Heart right ventricle (tissue), 16 donors: ENCODE measurements around the gene LRMDA. TPM values are rescaled to one million over a fixed set of nuclear protein-coding genes. Genes with fewer than 3 reads are reported as not detected.
A peak's percentile ranks its signal among the peaks of the same experiment; 100 is the strongest.

ENCODE experiments used
- ATAC-seq, 8 donors: fragments of 200-7000 bp; cut with Tn5 transposase; one replicate each; pipeline ENCODE4 v1.9.1; 2020; ENCODE audit warnings: mild to moderate bottlenecking in 8 of 8, moderate library complexity in 8 of 8, moderate number of reproducible peaks in 1 of 8
- DNase-seq, 2 donors: peaks; one replicate each; pipeline ENCODE4 v3.0.0-alpha.2; 2020
- H3K27ac ChIP-seq, 10 donors: fragments of 200-600 bp; sonication (generic) in 2 of 10; one replicate each; pipeline versions ENCODE4 v1.5.0 to v1.8.0; 2020 to 2022; ENCODE audit warnings: mild to moderate bottlenecking in 3 of 10
- H3K27me3 ChIP-seq, 7 donors: fragments of 200-600 bp; one replicate each; pipeline ENCODE4 v1.8.0; 2021 to 2022; ENCODE audit warnings: mild to moderate bottlenecking in 2 of 7
- H3K36me3 ChIP-seq, 9 donors: fragments of 200-600 bp; sonication (generic) in 1 of 9; one replicate each; pipeline versions ENCODE4 v1.5.0 to v1.8.0; 2020 to 2022; ENCODE audit warnings: mild to moderate bottlenecking in 2 of 9
- H3K4me1 ChIP-seq, 9 donors: fragments of 200-600 bp; sonication (generic) in 1 of 9; one replicate each; pipeline versions ENCODE4 v1.5.0 to v1.8.0; 2020 to 2022; ENCODE audit warnings: mild to moderate bottlenecking in 4 of 9
- H3K4me3 ChIP-seq, 10 donors: fragments of 200-600 bp; sonication (generic) in 2 of 10; one replicate each; pipeline versions ENCODE4 v1.5.0 to v1.8.0; 2020 to 2022; ENCODE audit warnings: mild to moderate bottlenecking in 7 of 10, moderate library complexity in 2 of 10
- H3K9me3 ChIP-seq, 11 donors: fragments of 200-600 bp in 10 of 11; sonication (generic) in 2 of 11; one replicate each; pipeline versions ENCODE4 v1.5.0 to v1.8.0; 2013 to 2022; ENCODE audit warnings: mild to moderate bottlenecking in 2 of 11, control low read depth in 1 of 11, moderate library complexity in 1 of 11
- CTCF ChIP-seq, 9 donors: fragments of 200-600 bp; sonication (generic) in 2 of 9; IDR thresholded peaks; one replicate each; pipeline versions ENCODE4 v1.5.0 to v1.8.0; 2021 to 2022; ENCODE audit warnings: antibody characterized with exemption in 9 of 9, mild to moderate bottlenecking in 5 of 9, moderate library complexity in 1 of 9
- WGBS, 2 donors: extraction: QIAGEN DNeasy Blood & Tissue Kit; methylation state at CpG; one replicate each; pipeline ENCODE4 v1.1.7; 2013; ENCODE audit warnings: inconsistent platforms in 1 of 2; 5-methylcytosine and 5-hydroxymethylcytosine counted together
- intact Hi-C, 10 donors: fragments of 100-400 bp; cut with DNase I; formaldehyde crosslinking; loops; one replicate each; pipeline versions ENCODE4 v1.11.1 to v1.14.2; 2022
- polyA plus RNA-seq, 2 donors: library from polyadenylated mRNA; stranded (reverse); fragments of 200-250 nt; gene quantifications; one replicate each; pipeline ENCODE4 v1.2.3, GENCODE V29; 2013
- total RNA-seq, 10 donors: library from RNA; stranded (reverse); fragmentation: NEBNext Ultra II Directional in 3 of 10; extraction: Animal tissue kit (Norgen Biotek cat#: 25700) in 3 of 10; gene quantifications; one replicate each; pipeline versions ENCODE4 v1.2.1 to v1.2.4, GENCODE V29; 2021 to 2023
- donor health status: Arrhythmogenic right ventricular cardiomyopathy.
- donor health status: ischemic (EF 13 %, LVEDD 7.1; RV severe dilation, severe dysfunction).
- donor health status: healthy with polysubstance abuse.
- donor health status: DM: no; HTN: yes; CAD: no.
- donor health status: DM: no; HTN: no; CAD: no.
- donor health status: ischemic (EF 25% LVEDD 6.9; RV normal size, moderate dysfunction).
- donor health status: ischemic (EF 25% LVEDD 5.7; RV mildly dilated, moderate dysfunction).
- donor health status: healthy.
- donor health status: DM: yes; HTN: yes; CAD: no.
- donor health status: Ischemic cardiomyopathy.
- donor health status: ischemic (EF 35%, LVEDD 5.7; RV mildly dilated, moderate dysfunction).
- donor health status: nonischemic (EF 11% LVEDD 7.7; RV severe dilation, severe dysfunction).
- donor health status: DM: yes; HTN: yes; CAD: no.
- donor health status: PGD.
- donor health status: ischemic (EF 29% LVEDD 5.4; RV normal size, mild dysfunction).
- donor health status: nonischemic (EF 23%, LVEDD 6.1; RV moderate dilation, normal function).

LRMDA gene
- total and polyA plus RNA-seq, 12 donors: 4.0 to 59.8 (median 12.7) TPM

GRCh38 chr10:76244061-76244686 lies 812.8 kb downstream of the LRMDA start:
- Histone ChIP-seq H3K9me3 (no peaks in the 10 kb centered on the region), H3K4me1 (no peaks in the 10 kb centered on the region), H3K27ac (no peak overlapping the region), H3K27me3 (no peaks in the 10 kb centered on the region), H3K4me3 (no peak overlapping the region), H3K36me3 (no peaks in the 10 kb centered on the region)
- 79 to 87% methylated on average over 5 of the region's 5 CpGs for WGBS, 2 donors
- DNase-seq (no peak), ATAC-seq (peak in 1 of 8 donors; percentile 33)
- no peak for TF ChIP-seq CTCF (IDR thresholded peaks at IDR 0.05)
- intact Hi-C loops: no loop called here

DNA sequence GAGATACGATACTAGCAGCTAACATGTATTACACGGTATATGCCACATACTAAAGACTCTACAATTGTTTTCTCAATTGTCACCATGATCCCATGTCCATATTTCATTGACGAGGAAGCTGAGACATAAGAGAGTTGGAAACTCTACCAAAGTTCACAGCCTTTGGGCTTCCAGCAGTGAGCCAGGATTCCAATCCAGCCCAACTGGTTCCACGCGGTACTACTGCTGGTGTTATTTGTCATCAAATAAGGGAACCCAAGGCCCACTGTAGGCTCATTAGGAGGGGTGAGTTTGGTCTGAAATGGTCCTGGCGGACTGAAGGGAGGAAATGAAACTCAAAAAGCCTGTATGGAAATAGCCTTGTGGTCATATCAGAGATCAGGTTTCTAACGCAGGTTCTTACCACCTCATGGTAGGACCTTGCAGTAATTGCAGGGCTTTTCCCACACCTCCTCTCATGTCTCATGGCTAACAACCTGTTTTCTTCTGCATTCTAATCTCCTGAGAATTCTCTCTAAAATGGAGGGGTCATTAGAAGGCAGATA lies 814.6 kb downstream of the LRMDA start:
- no peaks in the 10 kb centered on the region for H3K27me3 ChIP-seq
- H3K36me3 ChIP-seq: no peaks in the 10 kb centered on the region
- no peak overlapping the region for H3K27ac ChIP-seq
- ATAC-seq: no peak
- 95 to 98% methylated on average over 7 of the region's 7 CpGs for WGBS, 2 donors
- no peaks in the 10 kb centered on the region for H3K9me3 ChIP-seq
- no peaks in the 10 kb centered on the region for H3K4me1 ChIP-seq
- DNase-seq: no peak
- H3K4me3 ChIP-seq: no peak overlapping the region
- intact Hi-C loops: no loop called here
- TF ChIP-seq CTCF (IDR thresholded peaks at IDR 0.05): no peak

DNA sequence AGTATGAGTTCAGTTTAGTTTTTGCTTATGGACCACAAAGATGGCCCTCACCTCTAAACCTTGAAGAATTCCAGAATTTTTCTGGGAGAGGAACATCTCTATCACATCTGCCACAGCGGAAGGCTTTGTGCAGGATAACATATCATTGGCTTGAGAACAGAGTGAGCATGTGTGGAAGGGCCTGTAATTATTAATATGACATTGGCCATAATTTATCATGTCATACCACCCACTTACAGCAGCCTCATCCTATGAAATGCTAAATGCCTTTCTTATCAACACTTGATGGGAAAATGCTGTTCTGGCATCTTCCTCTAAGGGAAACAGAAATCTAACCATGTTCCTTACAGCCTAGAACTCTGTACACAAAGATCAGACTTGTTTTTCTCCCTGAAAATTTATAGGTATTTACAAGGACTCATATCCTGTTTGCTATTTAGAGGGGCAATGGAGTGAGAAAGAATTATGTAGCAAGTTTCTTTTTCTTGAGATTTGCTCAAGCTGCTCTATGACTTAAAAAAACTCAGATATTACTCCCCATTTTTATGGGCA lies 817.3 kb downstream of the LRMDA start:
- no peaks in the 10 kb centered on the region for H3K9me3 ChIP-seq
- DNase-seq (no peak), ATAC-seq (no peak)
- H3K27ac ChIP-seq: no peak overlapping the region
- 85 to 93% methylated on average over 1 of the region's 1 CpG for WGBS, 2 donors
- no peaks in the 10 kb centered on the region for H3K36me3 ChIP-seq
- no peaks in the 10 kb centered on the region for H3K4me1 ChIP-seq
- intact Hi-C loops: no loop called here
- H3K27me3 ChIP-seq: no peaks in the 10 kb centered on the region
- H3K4me3 ChIP-seq: no peak overlapping the region
- TF ChIP-seq CTCF (IDR thresholded peaks at IDR 0.05): no peak

- H3K4me1 ChIP-seq: no peaks in the 10 kb centered on the region
- no peaks in the 10 kb centered on the region for H3K27me3 ChIP-seq
- no peak overlapping the region for H3K4me3 ChIP-seq
- no peak for DNase-seq
- intact Hi-C loops: no loop called here
- H3K9me3 ChIP-seq: no peaks in the 10 kb centered on the region
- WGBS, 2 donors: 62 to 71% methylated on average over 11 of the region's 11 CpGs
- no peaks in the 10 kb centered on the region for H3K36me3 ChIP-seq
- no peak for TF ChIP-seq CTCF (IDR thresholded peaks at IDR 0.05)
- ATAC-seq: no peak
- H3K27ac ChIP-seq: no peak overlapping the region
Measured at GRCh38 chr10:76251841-76252671, 820.6 kb downstream of the LRMDA start.
